Measurements from ENCODE around the gene JUND. TPM values are rescaled to one million over a fixed set of nuclear protein-coding genes. Genes with fewer than 3 reads are reported as not detected.
A peak's percentile ranks its signal among the peaks of the same experiment; 100 is the strongest.
"Not testable (repeated sequence)": the region's sequence is repeated elsewhere in the genome, so short reads cannot be mapped to it uniquely, and the experiment has no call there.

JUND gene
- total RNA-seq: 140 and 234 TPM in 2 replicates

DNA sequence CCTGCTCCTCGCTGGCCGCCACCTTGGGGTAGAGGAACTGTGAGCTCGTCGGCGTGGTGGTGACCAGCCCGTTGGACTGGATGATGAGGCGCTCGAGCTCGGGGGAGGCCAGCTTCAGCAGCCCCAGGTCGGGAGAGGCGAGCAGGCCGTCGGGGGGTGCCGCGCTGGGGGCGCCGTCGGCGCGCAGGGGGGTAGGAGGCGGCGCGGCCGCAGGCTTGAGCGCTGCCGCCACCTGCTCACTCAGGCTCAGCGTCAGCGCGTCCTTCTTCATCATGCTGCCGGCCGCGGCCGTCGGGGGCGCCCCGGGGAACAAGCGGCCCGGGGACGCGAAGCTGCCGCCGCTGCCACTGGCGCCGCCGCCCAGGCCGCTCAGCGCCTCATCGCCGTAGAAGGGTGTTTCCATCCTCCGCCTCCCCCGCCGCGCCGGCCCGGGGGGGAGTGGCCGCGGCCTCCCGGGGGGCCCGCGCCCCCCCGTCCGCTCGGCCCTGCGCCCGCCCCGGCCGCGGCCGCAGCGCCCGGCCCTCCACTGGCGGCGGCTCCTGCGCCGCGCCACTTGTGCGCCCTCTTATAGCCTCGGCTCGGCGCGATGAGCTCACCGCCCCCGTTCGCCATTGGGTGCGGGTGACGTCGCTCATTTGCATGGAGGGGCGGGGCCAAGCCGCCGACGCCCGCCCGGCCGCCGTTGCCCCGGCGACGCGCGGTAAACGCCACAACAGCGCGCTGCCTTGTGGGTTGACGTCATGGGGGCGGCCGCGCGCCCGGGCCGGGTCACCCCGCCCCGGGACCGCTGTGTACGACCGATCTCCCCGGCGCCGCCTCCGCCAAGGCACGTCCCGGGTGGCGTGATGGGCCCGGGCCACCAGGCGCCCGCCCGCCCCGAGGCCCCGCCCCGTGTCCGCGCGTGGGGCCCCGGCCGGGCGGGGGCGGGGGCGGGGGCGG, at the start of gene JUND:
Gene JUND, minus strand, starts transcription at position 541 of the 939 bp plus-strand sequence. Its CDS starts 138 bp downstream, at position 403.
- DNase-seq (ENCODE audit: low read depth): peak; percentile 89

DNA sequence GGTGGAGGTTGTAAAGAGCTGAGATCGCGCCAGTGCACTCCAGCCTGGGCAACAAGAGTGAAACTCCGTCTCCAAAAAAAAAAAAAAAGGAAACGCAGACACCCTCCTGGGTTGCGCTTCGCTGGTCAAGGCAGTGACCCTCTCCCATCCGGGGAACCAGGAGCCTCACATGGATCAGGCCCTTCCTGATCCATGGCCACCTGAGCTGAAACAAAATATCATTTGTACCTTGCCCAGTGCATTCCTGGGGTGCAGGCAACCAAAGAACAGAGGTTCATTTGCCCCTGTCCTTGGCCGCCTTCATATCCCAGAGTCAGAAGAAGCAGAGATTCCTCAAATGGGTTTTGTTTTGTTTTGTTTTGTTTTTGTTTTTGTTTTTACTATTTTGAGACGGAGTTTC, 49.4 kb upstream of the JUND start:
- no peak for DNase-seq (ENCODE audit: low read depth)

DNA sequence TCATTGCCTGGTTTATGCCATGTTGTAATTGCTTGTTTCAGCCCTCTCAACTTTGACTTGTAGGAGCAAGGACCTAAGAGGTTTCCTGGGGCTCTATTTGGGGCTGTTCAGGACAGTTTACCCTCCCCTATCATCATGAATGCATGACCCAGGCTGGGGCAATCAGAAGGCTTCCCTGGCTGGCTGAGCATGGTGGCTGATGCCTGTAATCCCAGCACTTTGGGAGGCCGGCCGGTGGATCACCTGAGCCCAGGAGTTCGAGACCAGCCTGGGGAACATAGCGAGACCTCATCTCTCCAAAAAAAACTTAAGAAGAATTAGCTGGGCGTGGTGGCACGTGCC, 47.6 kb upstream of the JUND start:
- no peak for DNase-seq (ENCODE audit: low read depth)

DNA sequence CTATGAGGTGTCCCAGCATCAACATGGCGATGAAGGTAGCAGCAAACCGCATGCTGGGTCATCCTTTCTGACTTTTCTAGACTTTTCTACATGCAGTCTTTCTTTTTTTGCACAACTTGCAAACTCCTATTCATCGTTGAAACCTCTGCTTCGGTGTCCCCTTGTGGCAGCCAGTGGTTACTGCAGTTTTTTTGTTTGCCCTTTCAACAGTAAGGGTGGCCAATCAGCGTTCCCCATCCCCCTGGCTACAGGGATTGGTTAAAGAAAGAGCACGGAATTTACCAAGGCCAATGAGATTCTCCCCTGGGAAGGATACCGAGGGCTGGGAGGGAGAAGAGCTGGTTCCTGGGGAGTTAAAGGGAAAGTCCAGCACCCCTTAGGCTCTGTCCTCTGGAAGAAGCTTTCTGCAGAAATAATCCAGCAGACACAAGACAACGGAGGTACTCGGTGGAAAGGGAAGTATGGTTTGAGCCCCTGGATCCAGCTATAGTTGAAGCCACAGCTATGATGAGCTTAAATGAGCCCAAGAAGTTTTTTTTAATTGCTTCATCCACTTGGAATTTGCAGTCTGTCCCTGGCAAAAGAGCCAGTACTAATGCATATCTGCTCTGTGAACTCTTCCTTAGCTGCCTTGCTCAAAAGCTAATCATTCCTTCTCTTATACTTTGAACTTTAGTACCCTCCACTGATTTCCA, 47.1 kb upstream of the JUND start:
- peak; percentile 97 for DNase-seq (ENCODE audit: low read depth)

DNA sequence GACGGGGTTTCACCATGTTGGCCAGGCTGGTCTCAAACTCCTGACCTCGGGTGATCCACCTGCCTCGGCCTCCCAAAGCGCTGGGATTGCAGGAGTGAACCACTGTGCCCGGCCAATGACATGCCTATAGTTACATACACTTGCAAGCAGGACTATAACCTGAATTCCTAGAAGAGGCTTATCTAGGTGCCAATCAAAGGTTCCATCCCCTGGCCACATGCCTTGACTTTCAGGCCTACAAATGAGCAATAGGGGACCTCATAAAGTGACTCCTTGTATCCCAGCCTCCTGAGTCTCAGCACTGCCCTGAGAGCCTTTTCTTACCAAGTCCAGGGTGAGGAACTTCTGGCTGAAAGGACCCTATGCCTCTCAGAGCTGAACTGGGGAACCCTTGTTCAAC, 45.4 kb upstream of the JUND start:
- no peak for DNase-seq (ENCODE audit: low read depth)

DNA sequence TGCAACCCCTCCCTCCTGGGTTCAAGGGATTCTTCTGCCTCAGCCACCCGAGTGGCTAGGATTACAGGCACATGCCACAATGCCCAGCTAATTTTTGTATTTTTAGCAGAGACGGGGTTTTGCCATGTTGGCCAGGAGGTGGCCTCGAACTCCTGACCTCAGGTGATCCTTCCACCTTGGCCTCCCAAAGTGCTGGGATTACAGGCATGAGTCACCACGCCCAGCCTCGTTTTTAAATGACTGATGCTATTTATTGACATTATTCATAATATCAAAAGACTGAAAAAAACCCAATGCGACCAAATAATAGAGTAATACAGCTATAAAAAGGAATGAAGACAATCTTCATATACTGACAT, 42.9 kb upstream of the JUND start:
- not testable (repeated sequence) for DNase-seq (ENCODE audit: low read depth)

DNA sequence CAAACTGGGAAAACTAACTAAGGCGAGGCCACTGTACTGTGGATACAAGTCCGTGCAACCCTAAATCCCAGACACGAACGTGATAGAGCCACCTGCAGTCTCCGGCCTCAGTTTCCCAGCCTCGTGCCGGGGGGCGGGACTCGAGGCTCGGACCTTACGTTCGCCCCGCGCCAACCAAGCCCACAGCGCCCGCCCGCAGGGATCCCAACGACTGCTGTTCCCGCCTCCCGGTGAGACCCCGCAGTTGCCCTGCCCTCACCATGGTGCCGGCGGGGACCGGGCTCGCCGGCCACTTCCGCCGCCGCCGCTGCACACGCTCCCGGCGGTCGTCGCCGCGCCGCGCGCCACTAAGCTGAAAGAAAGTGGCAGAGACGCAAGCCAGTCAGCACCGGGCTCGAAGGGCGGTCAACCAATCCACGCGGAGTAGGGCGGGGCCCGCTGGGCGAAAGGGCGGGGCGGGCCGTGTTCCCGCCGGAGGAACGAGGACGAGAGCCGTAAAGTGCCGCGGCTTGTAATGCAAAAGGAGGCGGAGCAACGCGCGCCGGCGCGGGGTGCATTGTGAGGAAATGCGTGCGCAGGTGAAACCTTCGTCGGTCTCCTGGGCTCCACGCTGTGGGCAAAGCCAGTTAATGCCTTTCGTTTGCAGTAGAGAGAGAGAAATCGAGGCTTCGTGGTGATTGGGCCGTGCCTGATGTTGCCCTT, 41.5 kb upstream of the JUND start, which contains the start of gene LSM4:
Gene LSM4, minus strand, starts transcription at position 318 of the 702 bp plus-strand sequence. Its CDS starts 56 bp downstream, at position 262.
- DNase-seq (ENCODE audit: low read depth): peak; percentile 91

DNA sequence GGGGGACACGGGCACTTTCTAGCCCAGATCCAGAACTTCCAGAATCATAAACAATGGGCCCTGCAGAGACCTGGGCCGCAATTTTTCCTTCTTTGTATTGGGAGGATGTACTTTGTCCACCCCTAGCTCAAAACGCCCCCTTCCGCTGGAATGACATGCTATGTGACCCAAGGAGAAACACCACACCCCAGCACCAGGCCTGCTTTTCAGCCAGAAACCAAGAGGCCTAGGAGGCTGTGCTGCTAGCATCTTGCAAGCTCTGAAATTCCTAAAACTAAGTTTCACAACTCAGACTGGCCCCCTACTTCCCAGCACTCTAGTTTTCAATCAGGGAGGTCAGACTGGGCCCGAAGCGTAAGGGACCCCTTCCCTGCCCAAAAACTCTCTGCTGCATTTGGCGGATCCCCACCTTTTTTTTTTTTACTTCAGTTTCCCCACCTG, 40.9 kb upstream of the JUND start:
- peak; percentile 50 for DNase-seq (ENCODE audit: low read depth)

DNA sequence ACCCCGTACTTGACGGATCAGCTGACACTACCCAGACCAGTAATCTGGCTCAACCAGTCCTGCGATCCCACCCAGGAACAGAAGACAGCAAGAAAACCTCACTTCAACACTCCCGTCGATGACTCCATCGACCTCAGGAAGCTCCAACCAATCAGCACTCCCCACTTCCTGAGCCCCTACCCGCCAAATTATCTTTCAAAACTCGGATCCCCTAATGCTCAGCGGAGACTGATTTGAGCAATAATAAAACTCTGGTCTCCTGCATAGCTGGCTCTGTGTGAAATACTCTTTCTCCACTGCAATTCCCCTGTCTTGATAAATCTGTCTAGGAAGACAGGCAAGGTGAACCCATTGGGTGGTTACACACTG, 40.3 kb upstream of the JUND start:
- no peak for DNase-seq (ENCODE audit: low read depth)

DNA sequence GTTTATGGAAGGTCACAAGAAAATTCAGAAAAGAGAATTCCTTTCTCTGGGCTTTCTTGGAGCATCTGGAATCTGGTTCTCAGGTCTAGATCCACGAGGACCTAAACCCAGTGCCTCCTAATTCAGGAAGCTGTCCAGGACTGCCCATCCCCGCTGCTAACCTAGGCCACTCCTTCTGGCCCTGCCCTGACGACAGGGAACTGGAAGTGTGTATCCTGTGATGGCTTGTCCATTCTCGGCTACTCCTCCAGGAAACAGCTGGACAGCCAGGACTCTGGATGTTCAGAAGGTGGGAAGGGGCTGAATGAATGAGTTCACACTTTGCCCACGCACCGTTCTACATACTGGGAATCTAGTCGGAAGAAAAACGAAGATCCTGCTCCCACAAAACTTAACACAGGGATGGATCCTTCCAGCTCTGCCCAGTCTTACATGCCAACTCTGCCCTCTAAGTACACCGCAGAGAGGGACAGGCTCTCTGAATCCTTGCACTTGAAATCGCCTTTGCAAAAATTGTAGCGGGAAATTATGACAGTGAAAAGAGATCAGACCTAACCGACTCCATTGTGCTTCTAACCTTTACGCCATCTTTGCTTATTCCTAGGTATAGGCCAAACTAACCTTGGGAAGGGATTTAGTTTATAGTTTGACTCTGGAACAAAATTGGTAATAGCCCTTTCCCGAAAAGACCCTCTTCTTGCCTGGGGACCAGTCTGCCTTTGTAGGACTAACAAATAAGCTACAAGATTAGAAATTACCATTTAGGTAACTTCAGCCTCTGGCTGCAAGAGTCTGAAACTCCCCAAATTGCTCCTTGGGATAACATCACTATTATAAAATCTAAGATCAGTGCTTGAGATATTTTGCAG, 39.7 kb upstream of the JUND start:
- no peak for DNase-seq (ENCODE audit: low read depth)

DNA sequence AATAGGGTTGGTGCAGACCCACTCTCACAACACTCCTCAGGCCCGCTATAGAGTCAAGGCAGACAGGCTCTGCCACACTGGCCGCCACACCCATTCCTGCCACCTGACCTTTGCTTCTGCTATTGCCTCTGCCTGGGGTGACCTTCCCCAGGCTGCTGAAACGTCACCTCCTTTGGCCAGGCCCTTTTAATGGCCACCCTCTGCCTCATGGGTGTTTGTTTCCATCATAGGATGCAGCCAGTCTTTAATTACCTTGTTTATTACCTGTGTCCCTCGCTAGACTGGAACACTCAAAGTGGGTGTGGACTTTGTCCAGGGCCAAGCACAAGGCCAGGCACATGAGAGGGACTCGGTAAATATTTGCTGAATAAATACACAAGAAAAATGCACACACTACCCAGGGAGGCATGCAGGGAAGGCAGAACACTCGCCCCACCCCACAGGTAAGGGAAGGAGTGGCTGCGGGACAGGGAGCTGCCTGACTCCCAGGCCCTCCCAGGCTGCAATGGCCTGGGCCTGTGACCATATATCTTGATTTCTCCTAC, 38.2 kb upstream of the JUND start:
- DNase-seq (ENCODE audit: low read depth): no peak

DNA sequence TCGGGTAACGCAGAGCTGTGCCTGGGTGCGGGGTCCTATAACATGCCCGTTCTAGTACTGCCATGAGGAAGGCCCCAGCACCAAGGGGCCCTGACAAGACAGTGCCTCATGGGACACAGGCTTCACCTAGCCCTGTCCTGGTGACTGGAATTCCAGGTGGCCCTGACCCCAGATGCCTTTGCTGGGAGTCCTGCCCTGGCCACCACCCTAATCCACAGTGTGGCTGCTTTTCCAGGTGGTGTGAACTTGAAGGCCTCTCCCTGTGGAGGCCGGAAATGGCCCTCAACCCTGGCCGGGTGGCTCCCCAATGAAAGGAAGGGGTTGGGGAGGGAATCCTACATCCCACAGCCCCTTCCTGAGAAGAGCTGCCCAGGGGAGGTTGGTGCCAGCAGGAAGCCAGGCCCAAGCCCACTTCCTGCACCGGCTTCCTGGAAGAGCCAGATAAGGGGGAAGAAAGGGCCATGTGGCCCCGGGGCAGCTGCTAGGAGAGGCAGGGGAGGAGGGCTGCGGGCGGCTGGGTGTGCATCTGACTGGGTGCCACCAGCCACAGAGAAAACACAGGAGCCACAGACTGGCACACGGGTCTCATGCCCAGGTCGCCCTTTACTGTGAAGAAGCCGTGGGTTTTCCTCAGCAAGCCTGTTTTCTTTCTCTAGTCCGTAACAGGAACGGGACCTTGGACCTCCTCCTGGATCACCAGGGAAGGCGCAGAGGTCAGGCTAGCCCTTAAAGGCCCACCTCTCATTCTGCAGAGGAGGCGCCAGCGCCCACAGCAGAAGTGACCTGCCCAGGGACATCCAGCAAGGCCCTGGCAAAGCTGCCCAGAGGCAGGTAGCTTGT, 36.8 kb upstream of the JUND start:
- no peak for DNase-seq (ENCODE audit: low read depth)

DNA sequence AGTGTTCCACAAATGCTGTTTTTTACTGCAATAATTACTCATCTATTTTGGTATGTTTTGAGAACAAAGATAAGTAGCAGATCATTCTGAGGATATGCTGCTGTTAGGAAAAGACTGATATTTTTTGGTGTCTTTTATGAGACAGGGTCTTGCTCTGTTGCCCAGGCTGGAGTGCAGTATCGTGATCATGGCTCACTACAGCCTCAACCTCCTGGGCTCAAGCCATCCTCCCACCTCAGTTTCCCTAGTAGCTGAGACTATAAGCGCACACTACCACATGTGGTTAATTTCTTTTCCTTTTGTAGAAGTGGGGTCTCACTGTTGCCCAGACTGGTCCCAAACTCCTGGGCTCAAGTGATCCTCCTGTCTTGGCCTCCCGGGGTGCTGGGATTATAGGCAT, 32.0 kb upstream of the JUND start:
- no peak for DNase-seq (ENCODE audit: low read depth)

DNA sequence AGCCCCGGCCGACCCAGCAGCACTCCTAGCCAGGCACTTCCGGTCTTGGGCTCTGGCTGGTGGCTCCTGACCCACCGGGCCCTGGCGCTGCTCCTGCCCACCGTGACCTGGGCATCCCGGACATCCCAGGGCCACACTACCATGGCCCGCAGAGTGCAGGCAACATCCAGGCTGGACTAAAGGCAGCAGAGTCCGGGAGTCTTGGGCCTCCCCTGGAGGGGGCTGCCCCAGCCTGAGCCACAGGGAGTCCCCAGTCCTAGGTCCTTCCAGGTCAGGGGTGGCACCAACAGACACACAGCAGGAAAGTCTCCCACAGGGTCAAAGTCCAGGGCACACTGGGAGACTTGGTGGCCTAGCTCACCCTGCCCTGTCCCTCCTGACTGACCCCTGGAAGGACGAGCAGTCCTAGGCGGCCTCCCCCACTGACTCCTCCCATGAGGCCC, 30.7 kb upstream of the JUND start:
- DNase-seq (ENCODE audit: low read depth): no peak

DNA sequence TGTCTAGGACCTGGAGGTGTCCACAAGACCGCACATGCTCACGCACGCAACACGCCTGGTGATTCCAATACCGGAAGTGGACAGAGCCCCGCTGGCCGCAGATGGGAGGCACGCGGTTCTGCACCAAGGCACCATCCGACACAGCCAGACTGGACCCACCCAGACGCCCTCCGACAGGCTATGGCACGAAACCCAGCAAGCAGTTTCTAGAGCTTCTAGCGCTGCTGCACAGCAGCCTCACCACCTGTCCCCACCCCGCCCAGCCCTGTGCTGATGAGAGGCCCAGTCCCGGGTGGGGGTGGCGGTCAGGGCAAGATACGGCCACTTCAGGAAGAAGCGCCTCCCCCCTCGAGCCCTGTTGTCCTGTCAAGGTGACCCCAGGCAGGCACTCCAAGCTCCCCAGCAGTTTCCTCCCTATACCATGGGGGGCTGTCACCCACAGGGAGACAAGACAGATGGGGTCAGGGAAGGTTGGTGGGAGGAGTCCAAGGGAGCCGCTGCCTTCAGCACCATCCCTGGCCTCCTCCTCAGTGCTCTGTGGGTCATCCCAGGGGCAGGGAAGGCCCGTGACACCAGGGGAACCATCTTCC, 30.2 kb upstream of the JUND start:
- no peak for DNase-seq (ENCODE audit: low read depth)

DNA sequence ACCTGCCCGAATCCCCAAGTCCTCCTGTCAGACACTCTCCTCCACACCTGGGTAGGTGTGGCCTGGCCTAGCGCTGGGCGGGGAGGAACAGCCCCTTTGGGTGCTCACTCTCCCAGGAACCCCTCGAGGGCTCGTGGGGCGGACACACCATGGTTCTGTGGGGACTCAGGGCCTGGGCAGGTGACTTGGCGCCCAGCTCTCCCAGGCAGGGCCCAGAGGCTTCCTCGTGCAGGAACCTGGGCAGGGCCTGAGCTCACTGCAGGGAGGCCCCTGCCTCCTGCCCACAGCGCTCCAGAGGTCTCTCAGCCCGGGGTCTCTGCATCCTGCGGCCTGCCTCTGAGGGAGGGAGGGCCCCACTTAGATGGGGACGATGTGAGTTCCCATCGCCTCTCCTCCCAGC, 29.5 kb upstream of the JUND start:
- DNase-seq (ENCODE audit: low read depth): no peak

DNA sequence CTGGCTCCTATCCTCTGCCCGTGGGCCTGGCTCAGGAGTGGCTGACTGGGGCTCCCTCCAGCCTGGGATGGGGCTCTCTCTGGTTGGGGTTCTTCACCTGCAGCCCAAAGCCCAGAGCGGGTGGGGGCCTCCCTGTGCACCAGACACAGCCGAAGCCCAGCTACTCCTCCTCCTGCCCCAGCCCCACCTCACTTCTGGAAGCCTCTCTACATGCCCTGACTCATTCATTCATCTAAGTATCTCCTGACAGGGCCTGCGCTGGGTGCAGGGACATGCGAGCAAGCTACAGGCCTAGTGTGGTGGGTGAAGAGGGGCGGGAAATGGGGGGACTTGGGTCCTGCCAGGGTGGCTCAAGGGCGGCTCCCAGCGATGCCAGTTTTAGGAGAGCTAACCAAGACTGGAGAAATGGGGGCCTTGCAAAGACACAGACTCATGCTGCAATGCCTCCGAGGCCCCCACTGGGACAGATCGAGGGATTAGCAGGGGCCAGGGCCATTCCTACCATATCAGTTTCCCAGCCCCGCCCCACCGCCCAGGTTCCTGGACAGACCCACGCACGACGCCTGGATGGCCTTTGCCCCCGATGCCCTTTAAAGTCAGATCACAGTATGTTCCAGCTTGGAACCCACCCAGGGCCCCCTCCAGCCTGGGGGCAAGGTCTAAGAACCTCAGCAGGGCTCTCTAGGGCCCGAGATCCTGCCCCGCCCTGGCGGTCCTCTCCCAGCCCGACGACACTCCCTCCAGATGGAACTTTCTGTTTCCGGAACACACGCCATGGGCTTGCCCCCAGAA, 28.9 kb upstream of the JUND start:
- no peak for DNase-seq (ENCODE audit: low read depth)

DNA sequence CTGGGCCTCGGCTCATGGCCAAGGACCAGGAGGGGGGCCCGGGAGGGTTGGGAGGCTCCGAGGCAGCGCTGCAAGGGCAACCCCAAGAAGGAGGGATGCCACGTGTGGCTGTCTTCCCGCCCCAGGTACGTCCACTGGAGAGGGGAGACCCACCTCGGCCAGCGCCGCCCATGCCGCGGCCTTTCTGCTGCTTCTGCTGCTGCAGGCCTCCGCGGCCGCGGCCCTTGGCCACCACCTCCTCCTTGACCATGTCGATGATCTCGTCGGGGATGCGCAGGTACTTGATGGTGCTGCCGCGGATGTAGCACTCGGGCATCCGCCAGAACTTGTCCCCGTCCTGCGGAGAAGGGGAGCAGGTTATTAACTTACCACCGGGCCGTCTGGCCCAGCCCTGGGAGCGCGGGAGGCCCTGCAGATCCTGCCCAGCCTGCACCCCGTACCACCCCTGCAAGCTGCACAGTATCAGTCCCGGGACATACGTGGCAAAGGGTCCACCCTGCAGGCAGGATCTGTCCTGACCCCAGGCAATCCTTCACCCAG, 28.2 kb upstream of the JUND start:
- no peak for DNase-seq (ENCODE audit: low read depth)

DNA sequence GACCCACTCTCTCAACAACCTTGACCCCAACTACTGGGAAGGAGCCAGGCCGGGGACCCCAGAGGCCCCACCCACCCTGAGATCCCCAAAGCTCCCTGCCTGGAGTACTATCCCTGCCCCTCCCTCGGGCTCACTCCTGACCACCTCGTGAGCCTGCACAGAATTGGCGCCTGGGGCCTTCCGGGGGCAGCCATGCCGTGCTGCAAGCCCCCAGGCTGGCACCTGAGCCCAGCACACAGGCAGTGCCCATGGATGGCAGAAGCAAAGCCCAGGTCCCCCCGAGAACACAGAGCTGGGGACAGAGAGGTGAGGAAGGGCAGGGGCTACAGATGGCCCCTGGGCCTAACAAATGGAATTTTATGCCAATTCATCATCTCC, 27.5 kb upstream of the JUND start:
- no peak for DNase-seq (ENCODE audit: low read depth)

Measured in renal cortical epithelial cell (primary cell).